ENCODE results near the gene ANKRD34A.

Gene ANKRD34A

DNA sequence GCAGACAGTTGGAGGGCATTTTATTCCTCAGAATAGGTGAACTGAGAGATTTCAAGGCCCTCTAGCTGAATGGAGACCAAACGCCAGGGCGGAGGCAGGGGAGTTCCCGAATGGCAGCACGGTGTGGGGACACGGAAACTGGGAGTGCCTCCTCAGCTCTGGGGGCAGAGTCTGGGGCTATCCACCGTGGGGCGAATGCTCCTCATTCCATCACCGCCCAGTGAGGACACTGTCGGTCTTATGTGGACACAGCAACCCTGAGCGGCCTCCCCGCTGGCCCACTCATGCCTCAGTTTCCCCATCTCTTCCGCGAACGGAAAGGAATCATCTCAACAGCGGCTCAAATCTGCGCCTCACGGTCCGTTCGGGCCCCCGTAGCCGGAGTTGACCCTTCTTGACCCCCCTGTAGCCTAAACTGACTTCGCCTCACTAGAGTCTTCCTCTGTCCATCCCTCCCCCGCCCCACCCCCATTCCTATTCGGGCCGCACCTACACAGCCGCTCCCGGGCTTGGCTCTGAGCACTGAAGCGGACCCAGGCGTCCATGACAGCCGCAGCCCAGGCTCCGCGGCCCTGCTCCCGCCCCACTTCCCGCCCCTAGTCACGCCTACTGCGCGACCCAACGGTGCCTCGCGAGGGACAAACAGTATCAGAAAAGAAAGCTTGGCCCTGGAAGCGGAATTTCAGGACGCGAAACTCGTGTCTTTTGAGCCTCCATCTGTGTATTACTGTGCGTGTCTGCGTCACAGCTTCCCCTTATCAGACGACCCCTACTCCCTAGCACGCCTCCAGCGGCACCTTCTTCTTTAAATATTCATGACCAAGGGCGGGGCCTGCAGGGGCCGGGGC, 46.0 kb downstream of the ANKRD34A start, which contains the start of gene PEX11B:
Gene PEX11B, minus strand, starts transcription at position 574 of the 848 bp plus-strand sequence. Its CDS starts 29 bp downstream, at position 545.
- TF ChIP-seq EZH2 (optimal IDR thresholded peaks at IDR 0.05; ENCODE audit: low read depth, low read length) = no peak
- TF ChIP-seq EZH2phosphoT487 (IDR thresholded peaks at IDR 0.05; ENCODE audit: low read length) = no peak
- TF ChIP-seq, protein P1, sequence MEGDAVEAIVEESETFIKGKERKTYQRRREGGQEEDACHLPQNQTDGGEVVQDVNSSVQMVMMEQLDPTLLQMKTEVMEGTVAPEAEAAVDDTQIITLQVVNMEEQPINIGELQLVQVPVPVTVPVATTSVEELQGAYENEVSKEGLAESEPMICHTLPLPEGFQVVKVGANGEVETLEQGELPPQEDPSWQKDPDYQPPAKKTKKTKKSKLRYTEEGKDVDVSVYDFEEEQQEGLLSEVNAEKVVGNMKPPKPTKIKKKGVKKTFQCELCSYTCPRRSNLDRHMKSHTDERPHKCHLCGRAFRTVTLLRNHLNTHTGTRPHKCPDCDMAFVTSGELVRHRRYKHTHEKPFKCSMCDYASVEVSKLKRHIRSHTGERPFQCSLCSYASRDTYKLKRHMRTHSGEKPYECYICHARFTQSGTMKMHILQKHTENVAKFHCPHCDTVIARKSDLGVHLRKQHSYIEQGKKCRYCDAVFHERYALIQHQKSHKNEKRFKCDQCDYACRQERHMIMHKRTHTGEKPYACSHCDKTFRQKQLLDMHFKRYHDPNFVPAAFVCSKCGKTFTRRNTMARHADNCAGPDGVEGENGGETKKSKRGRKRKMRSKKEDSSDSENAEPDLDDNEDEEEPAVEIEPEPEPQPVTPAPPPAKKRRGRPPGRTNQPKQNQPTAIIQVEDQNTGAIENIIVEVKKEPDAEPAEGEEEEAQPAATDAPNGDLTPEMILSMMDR (IDR thresholded peaks at IDR 0.05; ENCODE audit: low read length) = no peak
- Histone ChIP-seq H3K9me3 (replicated peaks; ENCODE audit: insufficient read depth, low read length) (no peaks in the 10 kb centered on the region), H3K79me2 (ENCODE audit: low read length) (peaks cover 20% of the 10 kb centered on the region), H2AFZ (ENCODE audit: low read length) (peak within 1 kb of the TSS; percentile 85), H3K9ac (ENCODE audit: low read length) (peak within 1 kb of the TSS; percentile 92), H3K27ac (ENCODE audit: low read length) (peak within 1 kb of the TSS; percentile 87), H3K4me2 (ENCODE audit: low read depth, low read length) (peak within 1 kb of the TSS; percentile 99), H3K4me1 (ENCODE audit: low read length) (peaks cover 7% of the 10 kb centered on the region), H4K20me1 (ENCODE audit: insufficient read depth, low read length) (no peaks in the 10 kb centered on the region), H3K27me3 (replicated peaks; ENCODE audit: insufficient read depth, low read length) (no peaks in the 10 kb centered on the region), H3K9me2 (replicated peaks; ENCODE audit: insufficient read depth, low read length) (no peaks in the 10 kb centered on the region), H3K4me3 (ENCODE audit: low read length) (peak within 1 kb of the TSS; percentile 84), H3F3A (ENCODE audit: insufficient read depth, low read length) (peaks cover 27% of the 10 kb centered on the region), H3K36me3 (replicated peaks; ENCODE audit: insufficient read depth, low read length) (no peaks in the 10 kb centered on the region)
- peak; percentile 93 for DNase-seq

DNA sequence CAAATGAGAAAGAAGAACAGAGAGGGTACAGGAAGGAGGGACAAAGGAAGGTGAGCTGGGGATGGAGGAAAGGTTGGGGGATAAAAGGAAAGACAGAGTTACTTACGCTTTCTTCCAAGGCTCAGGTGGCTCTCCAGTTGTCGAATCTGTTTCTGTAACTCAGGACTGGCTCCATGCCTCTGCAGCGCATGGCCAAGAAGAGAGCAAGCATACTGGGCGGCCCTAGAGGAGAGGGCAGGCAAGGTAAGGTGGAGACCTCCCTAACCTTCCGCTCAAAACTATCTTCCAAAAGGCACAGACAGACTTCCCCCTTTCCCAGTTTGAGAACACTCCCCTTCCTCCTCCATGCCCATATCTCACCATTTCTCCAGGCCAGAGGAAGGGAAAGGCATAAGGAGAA, 46.8 kb downstream of the ANKRD34A start:
- Histone ChIP-seq H3K27ac (ENCODE audit: low read length) (no peak overlapping the region), H3K27me3 (replicated peaks; ENCODE audit: insufficient read depth, low read length) (no peaks in the 10 kb centered on the region), H3K36me3 (replicated peaks; ENCODE audit: insufficient read depth, low read length) (no peaks in the 10 kb centered on the region), H3K4me2 (ENCODE audit: low read depth, low read length) (peak overlapping the region; percentile 99), H3K4me3 (ENCODE audit: low read length) (peak overlapping the region; percentile 84), H3K9me2 (replicated peaks; ENCODE audit: insufficient read depth, low read length) (no peaks in the 10 kb centered on the region), H3K79me2 (ENCODE audit: low read length) (peaks cover 20% of the 10 kb centered on the region), H3K4me1 (ENCODE audit: low read length) (peaks cover 7% of the 10 kb centered on the region), H3K9ac (ENCODE audit: low read length) (peak overlapping the region; percentile 92; the same call in 1 of the 2 replicates), H4K20me1 (ENCODE audit: insufficient read depth, low read length) (no peaks in the 10 kb centered on the region), H3K9me3 (replicated peaks; ENCODE audit: insufficient read depth, low read length) (no peaks in the 10 kb centered on the region), H2AFZ (ENCODE audit: low read length) (peak overlapping the region; percentile 85), H3F3A (ENCODE audit: insufficient read depth, low read length) (peaks cover 22% of the 10 kb centered on the region)
- TF ChIP-seq EZH2 (optimal IDR thresholded peaks at IDR 0.05; ENCODE audit: low read depth, low read length) (no peak), EZH2phosphoT487 (IDR thresholded peaks at IDR 0.05; ENCODE audit: low read length) (no peak)
- TF ChIP-seq, protein P1 (IDR thresholded peaks at IDR 0.05; ENCODE audit: low read length) = no peak
- DNase-seq = no peak

DNA sequence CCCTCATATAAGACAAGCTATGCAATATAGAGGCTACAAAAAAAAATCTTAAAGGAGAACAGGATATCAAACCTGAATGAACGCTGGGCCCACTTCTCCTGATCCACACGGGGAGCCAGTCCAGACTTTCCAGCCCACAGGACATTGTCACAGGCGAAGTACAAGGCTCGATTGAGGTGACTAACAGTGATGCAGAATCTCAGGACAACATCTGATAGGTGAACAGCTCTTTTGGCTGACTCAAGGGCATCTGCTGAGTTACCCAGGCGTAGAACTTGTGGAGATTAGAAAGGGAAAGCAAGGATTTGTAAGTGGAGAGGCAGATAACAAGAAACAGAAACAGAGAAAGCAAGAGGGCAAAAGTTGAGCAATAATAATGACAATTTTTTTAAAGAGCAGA, 47.6 kb downstream of the ANKRD34A start:
- Histone ChIP-seq H3F3A (ENCODE audit: insufficient read depth, low read length) (peaks cover 17% of the 10 kb centered on the region), H3K9ac (ENCODE audit: low read length) (no peak overlapping the region), H3K9me2 (replicated peaks; ENCODE audit: insufficient read depth, low read length) (no peaks in the 10 kb centered on the region), H3K79me2 (ENCODE audit: low read length) (peaks cover 20% of the 10 kb centered on the region), H2AFZ (ENCODE audit: low read length) (no peak overlapping the region), H3K27ac (ENCODE audit: low read length) (no peak overlapping the region), H3K27me3 (replicated peaks; ENCODE audit: insufficient read depth, low read length) (no peaks in the 10 kb centered on the region), H3K4me1 (ENCODE audit: low read length) (peaks cover 7% of the 10 kb centered on the region), H3K4me3 (ENCODE audit: low read length) (no peak overlapping the region), H3K4me2 (ENCODE audit: low read depth, low read length) (no peak overlapping the region), H3K9me3 (replicated peaks; ENCODE audit: insufficient read depth, low read length) (no peaks in the 10 kb centered on the region), H3K36me3 (replicated peaks; ENCODE audit: insufficient read depth, low read length) (no peaks in the 10 kb centered on the region), H4K20me1 (ENCODE audit: insufficient read depth, low read length) (no peaks in the 10 kb centered on the region)
- TF ChIP-seq, protein P1 (IDR thresholded peaks at IDR 0.05; ENCODE audit: low read length) = no peak
- TF ChIP-seq EZH2phosphoT487 (IDR thresholded peaks at IDR 0.05; ENCODE audit: low read length) (no peak), EZH2 (optimal IDR thresholded peaks at IDR 0.05; ENCODE audit: low read depth, low read length) (no peak)
- DNase-seq = no peak

Measured in MM.1S (cell line).